Suprapubic skin (tissue), 4 donors: Measurements from ENCODE around the gene TACC3. TPM values are rescaled to one million over a fixed set of nuclear protein-coding genes. Genes with fewer than 3 reads are reported as not detected.

ENCODE experiments used
- DNase-seq, 2 donors: peaks; one replicate each; pipeline ENCODE4 v3.0.0-alpha.2; 2019; ENCODE audit warnings: low spot score in 2 of 2
- H3K27ac ChIP-seq: fragments of 200-600 bp; sonication (generic); one replicate; pipeline ENCODE4 v1.5.1; 2019
- H3K27me3 ChIP-seq: fragments of 200-600 bp; sonication (generic); one replicate; pipeline ENCODE4 v1.5.1; 2019
- H3K36me3 ChIP-seq: fragments of 200-600 bp; sonication (generic); one replicate; pipeline ENCODE4 v1.5.1; 2019
- H3K4me1 ChIP-seq: fragments of 200-600 bp; sonication (generic); one replicate; pipeline ENCODE4 v1.5.1; 2019
- H3K4me3 ChIP-seq: fragments of 200-600 bp; sonication (generic); one replicate; pipeline ENCODE4 v1.5.1; 2019; ENCODE audit warnings: mild to moderate bottlenecking
- H3K9me3 ChIP-seq: fragments of 200-600 bp; sonication (generic); one replicate; pipeline ENCODE4 v1.5.1; 2019
- EP300 ChIP-seq: sonication (generic); formaldehyde crosslinking; IDR thresholded peaks from one replicate; pipeline ENCODE4 v1.6.1; 2017; ENCODE audit warnings: antibody characterized with exemption
- POLR2A ChIP-seq, 2 donors: fragments of 450-650 bp; IDR thresholded peaks; one replicate each; pipeline ENCODE4 v1.6.1; 2017; ENCODE audit warnings: antibody characterized with exemption in 2 of 2, mild to moderate bottlenecking in 2 of 2, moderate library complexity in 2 of 2
- POLR2AphosphoS5 ChIP-seq, 3 donors: sonication (generic); formaldehyde crosslinking; IDR thresholded peaks; one replicate each; pipeline ENCODE4 v1.6.1; 2017; ENCODE audit warnings: antibody characterized with exemption in 3 of 3
- WGBS: methylation state at CpG from one replicate; pipeline ENCODE4 v1.1.5; 2018; 5-methylcytosine and 5-hydroxymethylcytosine counted together
- total RNA-seq, 4 donors: library from RNA; depleted of rRNA; stranded (reverse); fragments of >200 nt; gene quantifications; one replicate each; pipeline ENCODE4 v1.1.0, GENCODE V29; 2016
- TF ChIP-seq, protein P1 (sequence below), 2 donors: fragments of 200-600 bp in 1 of 2; fragments of 450-650 bp in 1 of 2; sonication (generic) in 1 of 2; IDR thresholded peaks; one replicate each; pipeline ENCODE4 v1.5.1; 2016 to 2019; ENCODE audit warnings: antibody characterized with exemption in 2 of 2, mild to moderate bottlenecking in 1 of 2, moderate library complexity in 1 of 2

The TACC3 gene
- total RNA-seq, 4 donors from 2014 or later: 7.2 to 11.7 (median 8.8) TPM

DNA sequence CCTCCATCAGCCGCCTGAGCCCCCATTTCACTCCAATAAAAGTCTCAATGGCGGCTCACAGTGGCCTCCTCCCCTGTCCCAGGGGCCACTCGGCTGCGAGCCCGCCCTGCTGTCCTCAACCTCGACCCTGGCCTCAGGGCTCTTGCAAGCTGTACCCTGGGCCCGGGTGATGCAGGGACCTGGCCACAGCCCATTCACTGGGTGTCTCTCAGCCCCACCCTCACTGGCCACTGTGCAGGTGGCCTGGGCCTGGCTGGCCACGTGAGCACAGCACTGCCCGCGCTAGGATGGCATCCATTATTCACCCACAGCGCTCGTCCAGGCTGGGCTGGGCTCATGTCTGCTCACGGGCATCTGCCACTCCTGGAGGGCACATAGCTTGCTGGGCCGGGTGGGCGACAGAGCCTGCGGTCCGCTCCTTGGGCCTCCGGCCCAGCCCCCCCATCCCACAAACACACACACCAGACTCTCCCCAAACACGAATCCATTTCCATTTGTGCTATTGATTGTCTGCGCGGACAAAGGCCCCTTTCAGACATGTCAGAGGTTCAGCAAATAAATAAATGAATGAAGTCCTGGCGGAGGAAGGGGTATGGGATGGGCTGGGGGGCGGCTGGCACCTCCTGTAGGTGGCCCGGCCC, 55.3 kb downstream of the TACC3 start:
- 77% methylated on average over 18 of the region's 24 CpGs for WGBS
- Histone ChIP-seq H3K4me3 (no peak overlapping the region), H3K27ac (no peak overlapping the region), H3K9me3 (no peaks in the 10 kb centered on the region), H3K36me3 (no peaks in the 10 kb centered on the region), H3K4me1 (peaks cover 46% of the 10 kb centered on the region), H3K27me3 (peaks cover 5% of the 10 kb centered on the region)
- no peak for DNase-seq
- TF ChIP-seq POLR2AphosphoS5 (IDR thresholded peaks at IDR 0.05) (no peak), POLR2A (IDR thresholded peaks at IDR 0.05) (no peak), EP300 (no peak)
- TF ChIP-seq, protein P1, sequence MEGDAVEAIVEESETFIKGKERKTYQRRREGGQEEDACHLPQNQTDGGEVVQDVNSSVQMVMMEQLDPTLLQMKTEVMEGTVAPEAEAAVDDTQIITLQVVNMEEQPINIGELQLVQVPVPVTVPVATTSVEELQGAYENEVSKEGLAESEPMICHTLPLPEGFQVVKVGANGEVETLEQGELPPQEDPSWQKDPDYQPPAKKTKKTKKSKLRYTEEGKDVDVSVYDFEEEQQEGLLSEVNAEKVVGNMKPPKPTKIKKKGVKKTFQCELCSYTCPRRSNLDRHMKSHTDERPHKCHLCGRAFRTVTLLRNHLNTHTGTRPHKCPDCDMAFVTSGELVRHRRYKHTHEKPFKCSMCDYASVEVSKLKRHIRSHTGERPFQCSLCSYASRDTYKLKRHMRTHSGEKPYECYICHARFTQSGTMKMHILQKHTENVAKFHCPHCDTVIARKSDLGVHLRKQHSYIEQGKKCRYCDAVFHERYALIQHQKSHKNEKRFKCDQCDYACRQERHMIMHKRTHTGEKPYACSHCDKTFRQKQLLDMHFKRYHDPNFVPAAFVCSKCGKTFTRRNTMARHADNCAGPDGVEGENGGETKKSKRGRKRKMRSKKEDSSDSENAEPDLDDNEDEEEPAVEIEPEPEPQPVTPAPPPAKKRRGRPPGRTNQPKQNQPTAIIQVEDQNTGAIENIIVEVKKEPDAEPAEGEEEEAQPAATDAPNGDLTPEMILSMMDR (IDR thresholded peaks at IDR 0.05): no peak

DNA sequence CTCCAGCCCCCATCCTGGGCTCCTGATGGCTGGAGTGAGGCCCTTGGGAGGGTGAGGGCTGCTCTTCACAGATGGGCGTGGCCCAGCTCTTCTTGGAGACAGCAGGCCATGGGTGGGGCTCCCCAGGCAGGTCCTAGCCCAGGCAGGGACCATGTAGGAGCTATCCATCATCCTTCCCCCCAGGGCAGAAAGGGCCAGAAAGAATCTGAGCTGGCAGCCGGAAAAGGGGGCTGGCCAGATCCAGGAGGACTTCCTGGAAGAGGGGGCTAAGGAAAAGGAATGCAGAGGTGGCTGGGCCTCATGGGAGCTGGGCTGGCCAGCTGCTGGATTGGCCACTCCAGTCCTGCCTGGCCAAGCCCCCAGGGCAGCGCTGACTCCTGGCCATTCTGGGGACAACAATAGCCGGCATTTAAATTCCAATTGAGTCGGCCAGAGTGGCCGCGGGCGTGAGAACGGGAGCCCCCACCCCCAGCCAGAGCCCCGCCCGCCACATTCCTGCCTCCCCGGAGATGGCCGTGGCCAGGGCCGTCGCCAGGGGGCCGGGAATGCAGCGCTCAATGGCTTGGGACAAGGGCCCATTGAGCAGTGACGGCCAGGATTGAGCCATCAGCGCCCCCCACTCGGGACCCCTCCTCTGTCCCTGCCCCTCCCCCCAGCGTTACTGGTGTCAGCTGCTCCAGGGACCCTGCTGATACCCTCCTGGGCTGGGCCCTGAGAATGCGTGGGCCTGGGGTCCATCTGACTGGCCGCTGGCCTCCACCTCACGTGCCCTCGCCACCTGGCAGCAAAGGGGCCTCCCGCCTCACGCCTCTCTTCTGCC, 56.7 kb downstream of the TACC3 start:
- WGBS: 69% methylated on average over 8 of the region's 27 CpGs
- DNase-seq: no peak

DNA sequence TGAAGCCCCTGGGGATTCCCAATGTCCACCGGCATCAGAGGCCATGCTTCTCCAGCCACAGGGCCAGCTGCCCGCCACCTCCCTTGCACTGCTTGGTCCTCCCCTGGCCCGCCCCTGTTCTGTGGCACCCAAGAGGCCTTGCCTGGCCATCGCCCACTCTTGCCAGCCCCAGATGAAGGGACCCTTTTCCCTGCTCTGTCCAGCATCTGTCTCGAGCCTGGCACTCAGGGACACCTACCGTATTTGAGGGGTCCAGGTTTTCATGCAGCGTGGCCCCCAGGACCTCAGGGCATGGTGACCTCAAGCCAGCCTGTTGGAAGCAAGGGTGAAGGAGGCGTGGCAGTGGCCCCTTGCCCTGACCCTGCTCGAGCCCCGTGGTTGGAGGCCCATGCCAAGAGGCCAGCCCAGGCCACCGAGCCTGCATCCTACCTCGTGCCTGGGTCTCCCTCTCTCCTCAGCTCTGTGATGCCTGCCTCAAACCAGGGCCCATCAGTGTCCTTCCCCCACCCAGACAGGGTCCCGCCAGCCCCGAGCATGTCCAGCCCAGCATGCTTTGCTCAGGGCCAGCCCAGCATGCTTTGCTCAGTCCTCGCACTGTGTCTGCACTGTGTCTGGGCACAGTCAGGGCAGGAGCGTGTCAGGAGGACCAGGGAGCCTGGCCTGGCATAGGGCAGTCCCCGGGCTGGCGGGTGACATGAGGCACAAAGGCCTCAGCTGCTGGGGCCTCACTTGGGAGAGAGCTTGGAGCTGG, 57.5 kb downstream of the TACC3 start:
- Histone ChIP-seq H3K4me1 (peaks cover 53% of the 10 kb centered on the region), H3K9me3 (no peaks in the 10 kb centered on the region), H3K27ac (no peak overlapping the region), H3K4me3 (no peak overlapping the region), H3K36me3 (no peaks in the 10 kb centered on the region), H3K27me3 (peaks cover 3% of the 10 kb centered on the region)
- TF ChIP-seq POLR2A (IDR thresholded peaks at IDR 0.05) (no peak), POLR2AphosphoS5 (IDR thresholded peaks at IDR 0.05) (no peak), EP300 (no peak)
- TF ChIP-seq, protein P1 (IDR thresholded peaks at IDR 0.05): no peak
- WGBS: 86% methylated on average over 8 of the region's 18 CpGs
- no peak for DNase-seq

More for the DNA sequence above, 56.7 kb downstream of the TACC3 start:
- Histone ChIP-seq H3K27me3 (peaks cover 3% of the 10 kb centered on the region), H3K36me3 (no peaks in the 10 kb centered on the region), H3K4me1 (peaks cover 47% of the 10 kb centered on the region), H3K27ac (no peak overlapping the region), H3K4me3 (no peak overlapping the region), H3K9me3 (no peaks in the 10 kb centered on the region)
- TF ChIP-seq, protein P1 (IDR thresholded peaks at IDR 0.05): no peak
- no peak for TF ChIP-seq POLR2A (IDR thresholded peaks at IDR 0.05)

DNA sequence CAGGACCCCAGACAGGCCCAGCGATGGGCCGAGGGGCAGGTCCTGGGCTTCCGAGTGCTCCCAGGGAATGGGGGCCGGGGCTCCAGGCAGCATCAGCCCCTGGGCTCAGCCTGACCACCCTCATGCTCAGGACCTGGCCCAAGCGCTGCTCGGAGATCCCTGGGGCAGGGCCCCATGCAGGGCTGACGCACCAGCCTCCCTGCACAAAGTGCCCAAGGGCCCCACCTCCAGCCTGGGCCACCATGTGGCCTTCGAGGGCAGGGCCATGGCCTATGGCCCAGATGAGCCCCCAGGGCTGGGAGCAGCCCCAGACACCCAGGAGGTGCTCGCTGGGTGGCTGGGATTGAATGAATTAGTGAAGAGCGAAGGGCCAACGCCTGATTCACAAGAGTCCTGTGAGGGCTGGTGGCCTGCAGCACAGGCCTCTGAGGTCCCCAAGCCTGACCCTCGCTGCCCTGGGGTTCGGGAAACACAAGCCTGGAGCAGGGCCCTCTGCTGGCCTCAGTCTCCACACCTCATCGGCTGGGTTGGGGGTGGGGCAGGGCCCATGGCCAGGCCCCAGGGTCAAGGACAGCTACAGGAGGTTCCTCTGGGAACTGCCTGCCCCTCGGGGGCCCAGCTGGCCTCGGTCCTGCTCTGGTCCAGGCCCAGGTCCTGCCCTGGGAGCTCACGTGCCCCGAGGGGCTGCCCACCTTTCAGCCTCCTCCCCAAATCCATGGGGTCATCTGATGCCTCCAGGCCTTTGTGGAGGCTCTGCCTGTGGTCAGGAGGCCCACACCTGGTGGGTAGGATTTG, 58.5 kb downstream of the TACC3 start:
- H3K27me3 ChIP-seq: peaks cover 3% of the 10 kb centered on the region
- peaks cover 60% of the 10 kb centered on the region for H3K4me1 ChIP-seq
- H3K27ac ChIP-seq: no peak overlapping the region
- H3K36me3 ChIP-seq: no peaks in the 10 kb centered on the region
- TF ChIP-seq EP300 (no peak), POLR2AphosphoS5 (IDR thresholded peaks at IDR 0.05) (no peak), POLR2A (IDR thresholded peaks at IDR 0.05) (no peak)
- TF ChIP-seq, protein P1 (IDR thresholded peaks at IDR 0.05): no peak
- no peaks in the 10 kb centered on the region for H3K9me3 ChIP-seq
- no peak for DNase-seq
- 70% methylated on average over 2 of the region's 18 CpGs for WGBS
- H3K4me3 ChIP-seq: no peak overlapping the region
